HFFc6 (cell line): Measurements from ENCODE around the gene ADGRF1. TPM values are rescaled to one million over a fixed set of nuclear protein-coding genes. Genes with fewer than 3 reads are reported as not detected.

Experiments
- DNase-seq: peaks from one replicate; pipeline ENCODE4 v3.0.0-alpha.2; 2018
- H3K27ac Mint-ChIP-seq: 2 replicates; pipeline ENCODE4 v1.8.0; 2020; ENCODE audit warnings: mild to moderate bottlenecking, mixed read lengths
- H3K27me3 Mint-ChIP-seq: 2 replicates; pipeline ENCODE4 v1.8.0; 2021; ENCODE audit warnings: mild to moderate bottlenecking, moderate library complexity, mixed read lengths; ENCODE audit not compliant: insufficient read depth
- H3K36me3 Mint-ChIP-seq: 2 replicates; pipeline ENCODE4 v1.8.0; 2021; ENCODE audit warnings: low read depth, mixed read lengths
- H3K4me1 Mint-ChIP-seq: 2 replicates; pipeline ENCODE4 v1.8.0; 2020; ENCODE audit warnings: low read depth, mixed read lengths
- H3K4me3 Mint-ChIP-seq: 2 replicates; pipeline ENCODE4 v1.8.0; 2020; ENCODE audit warnings: mild to moderate bottlenecking, moderate library complexity, mixed read lengths
- H3K9me3 Mint-ChIP-seq: 2 replicates; pipeline ENCODE4 v1.8.0; 2020; ENCODE audit warnings: mild to moderate bottlenecking, mixed read lengths
- CTCF ChIP-seq: fragments of 200-600 bp; sonication (generic); IDR thresholded peaks from 2 replicates; pipeline ENCODE4 v1.5.0; 2021; ENCODE audit warnings: antibody characterized with exemption, mild to moderate bottlenecking
- total RNA-seq, 6 experiments: library from RNA; stranded (reverse); fragmentation: NEBNext Ultra II Directional; extraction: Animal tissue kit (Norgen Biotek cat#: 25700); gene quantifications; 2 replicates in 1 of 6; 3 replicates in 5 of 6; pipeline ENCODE4 v1.2.3, GENCODE V29; 2021

The ADGRF1 gene
- total RNA-seq, 6 experiments from 2014 or later, result not detected

GRCh38 chr6:46964716-46965519 is 77.2 kb downstream of the ADGRF1 start:
- no peaks in the 10 kb centered on the region; the same call in 1 of the 2 replicates for H3K9me3 Mint-ChIP-seq
- H3K36me3 Mint-ChIP-seq, result no peaks in the 10 kb centered on the region
- no peak for DNase-seq
- no peak for TF ChIP-seq CTCF
- no peak overlapping the region for H3K27ac Mint-ChIP-seq
- no peak overlapping the region for H3K4me3 Mint-ChIP-seq
- no peaks in the 10 kb centered on the region for H3K4me1 Mint-ChIP-seq
- no peaks in the 10 kb centered on the region for H3K27me3 Mint-ChIP-seq

- H3K36me3 Mint-ChIP-seq, result no peaks in the 10 kb centered on the region
- H3K9me3 Mint-ChIP-seq, result no peaks in the 10 kb centered on the region; the same call in 1 of the 2 replicates
- no peak overlapping the region for H3K27ac Mint-ChIP-seq
- peaks cover 2% of the 10 kb centered on the region; the same call in 1 of the 2 replicates for H3K27me3 Mint-ChIP-seq
- DNase-seq, result no peak
- H3K4me1 Mint-ChIP-seq, result no peaks in the 10 kb centered on the region
- H3K4me3 Mint-ChIP-seq, result no peak overlapping the region
- TF ChIP-seq CTCF, result no peak
These were observed 78.5 kb downstream of the ADGRF1 start for GRCh38 chr6:46963626-46964025.

GRCh38 chr6:46963039-46963438 is 79.1 kb downstream of the ADGRF1 start:
- Mint-ChIP-seq H3K27ac (no peak overlapping the region), H3K4me3 (no peak overlapping the region), H3K36me3 (no peaks in the 10 kb centered on the region), H3K4me1 (no peaks in the 10 kb centered on the region), H3K9me3 (no peaks in the 10 kb centered on the region; the same call in 1 of the 2 replicates), H3K27me3 (peaks cover 2% of the 10 kb centered on the region; the same call in 1 of the 2 replicates)
- DNase-seq, result no peak
- no peak for TF ChIP-seq CTCF

GRCh38 chr6:46961711-46962110 is 80.4 kb downstream of the ADGRF1 start:
- no peak for TF ChIP-seq CTCF
- no peak for DNase-seq
- no peak overlapping the region for H3K27ac Mint-ChIP-seq
- no peaks in the 10 kb centered on the region for H3K36me3 Mint-ChIP-seq
- no peak overlapping the region for H3K4me3 Mint-ChIP-seq
- H3K4me1 Mint-ChIP-seq, result no peaks in the 10 kb centered on the region
- H3K9me3 Mint-ChIP-seq, result no peaks in the 10 kb centered on the region; the same call in 1 of the 2 replicates
- H3K27me3 Mint-ChIP-seq, result peaks cover 2% of the 10 kb centered on the region; the same call in 1 of the 2 replicates

- Mint-ChIP-seq H3K36me3 (no peaks in the 10 kb centered on the region), H3K4me1 (no peaks in the 10 kb centered on the region), H3K27me3 (peaks cover 2% of the 10 kb centered on the region; the same call in 1 of the 2 replicates), H3K9me3 (no peaks in the 10 kb centered on the region; the same call in 1 of the 2 replicates), H3K4me3 (no peak overlapping the region), H3K27ac (no peak overlapping the region)
- no peak for TF ChIP-seq CTCF
- DNase-seq, result no peak
These were observed 80.9 kb downstream of the ADGRF1 start for GRCh38 chr6:46961232-46961631.
